ENCODE measurements around the gene PIK3C2G.

Gene PIK3C2G

DNA sequence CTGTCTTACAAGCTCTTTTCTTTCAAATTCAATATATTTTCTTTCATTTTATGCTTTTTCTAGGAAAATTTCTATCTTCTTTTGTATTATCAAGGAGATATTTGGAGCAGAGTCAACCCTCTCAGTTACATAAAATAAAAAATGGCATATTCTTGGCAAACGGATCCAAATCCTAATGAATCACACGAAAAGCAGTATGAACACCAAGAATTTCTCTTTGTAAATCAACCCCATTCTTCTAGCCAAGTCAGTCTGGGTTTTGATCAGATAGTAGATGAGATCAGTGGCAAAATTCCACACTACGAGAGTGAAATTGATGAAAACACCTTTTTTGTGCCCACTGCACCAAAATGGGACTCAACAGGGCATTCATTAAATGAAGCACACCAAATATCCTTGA is 20.6 kb downstream of the PIK3C2G start:
- no peak overlapping the region for H3K27ac ChIP-seq (ENCODE audit: low read length)
- no peak overlapping the region for H3K4me3 ChIP-seq (ENCODE audit: low read length)
- H3K9me3 ChIP-seq (ENCODE audit: insufficient read depth, low read depth, low read length) = no peaks in the 10 kb centered on the region
- H3K4me1 ChIP-seq (ENCODE audit: insufficient read depth, low read length) = peaks cover 13% of the 10 kb centered on the region
- H3K27me3 ChIP-seq (ENCODE audit: insufficient read depth, low read length) = no peaks in the 10 kb centered on the region
- no peak overlapping the region for H3K9ac ChIP-seq (ENCODE audit: low read depth, low read length)
- no peaks in the 10 kb centered on the region for H3K36me3 ChIP-seq (ENCODE audit: insufficient read depth, low read depth, low read length)

GRCh38 chr12:18283831-18284230 is 22.5 kb downstream of the PIK3C2G start:
- H3K4me3 ChIP-seq (ENCODE audit: low read length) = no peak overlapping the region
- no peaks in the 10 kb centered on the region for H3K9me3 ChIP-seq (ENCODE audit: insufficient read depth, low read depth, low read length)
- no peak overlapping the region for H3K27ac ChIP-seq (ENCODE audit: low read length)
- no peaks in the 10 kb centered on the region for H3K36me3 ChIP-seq (ENCODE audit: insufficient read depth, low read depth, low read length)
- H3K9ac ChIP-seq (ENCODE audit: low read depth, low read length) = no peak overlapping the region
- peaks cover 13% of the 10 kb centered on the region for H3K4me1 ChIP-seq (ENCODE audit: insufficient read depth, low read length)
- no peaks in the 10 kb centered on the region for H3K27me3 ChIP-seq (ENCODE audit: insufficient read depth, low read length)

- H3K4me3 ChIP-seq (ENCODE audit: low read length) = no peak overlapping the region
- no peaks in the 10 kb centered on the region for H3K9me3 ChIP-seq (ENCODE audit: insufficient read depth, low read depth, low read length)
- no peaks in the 10 kb centered on the region for H3K36me3 ChIP-seq (ENCODE audit: insufficient read depth, low read depth, low read length)
- no peak overlapping the region for H3K27ac ChIP-seq (ENCODE audit: low read length)
- peaks cover 13% of the 10 kb centered on the region for H3K4me1 ChIP-seq (ENCODE audit: insufficient read depth, low read length)
- H3K27me3 ChIP-seq (ENCODE audit: insufficient read depth, low read length) = no peaks in the 10 kb centered on the region
- H3K9ac ChIP-seq (ENCODE audit: low read depth, low read length) = no peak overlapping the region
Observed at GRCh38 chr12:18284386-18284785, 23.1 kb downstream of the PIK3C2G start.

GRCh38 chr12:18285161-18285560 is 23.8 kb downstream of the PIK3C2G start:
- H3K9me3 ChIP-seq (ENCODE audit: insufficient read depth, low read depth, low read length) = no peaks in the 10 kb centered on the region
- H3K27me3 ChIP-seq (ENCODE audit: insufficient read depth, low read length) = no peaks in the 10 kb centered on the region
- H3K4me3 ChIP-seq (ENCODE audit: low read length) = no peak overlapping the region
- no peak overlapping the region for H3K27ac ChIP-seq (ENCODE audit: low read length)
- no peaks in the 10 kb centered on the region for H3K36me3 ChIP-seq (ENCODE audit: insufficient read depth, low read depth, low read length)
- no peak overlapping the region for H3K9ac ChIP-seq (ENCODE audit: low read depth, low read length)
- H3K4me1 ChIP-seq (ENCODE audit: insufficient read depth, low read length) = peaks cover 13% of the 10 kb centered on the region

DNA sequence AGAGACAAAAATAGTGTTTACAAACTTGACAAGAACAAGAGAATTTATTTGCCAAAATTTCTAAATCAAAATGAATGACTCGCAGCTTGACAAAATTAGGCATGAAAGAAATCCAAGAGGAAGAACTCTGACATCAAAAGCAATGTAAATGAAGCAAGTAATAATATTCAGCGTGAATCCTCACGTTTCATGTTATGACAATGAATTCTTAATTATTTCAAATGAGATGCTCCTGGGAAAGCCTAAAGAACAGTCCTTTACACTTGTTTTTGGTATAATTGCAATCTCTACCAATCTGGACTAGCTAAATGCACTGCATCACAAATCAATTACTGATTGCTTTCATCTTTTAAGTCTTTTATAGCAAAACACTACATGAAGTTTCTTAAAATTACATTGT is 29.1 kb downstream of the PIK3C2G start:
- Histone ChIP-seq H3K4me1 (ENCODE audit: insufficient read depth, low read length) (0 out of 2 replicates have a peak, but pooled peaks cover 5% of the 10 kb centered on the region), H3K9ac (ENCODE audit: low read depth, low read length) (no peak overlapping the region), H3K36me3 (ENCODE audit: insufficient read depth, low read depth, low read length) (no peaks in the 10 kb centered on the region), H3K4me3 (ENCODE audit: low read length) (no peak overlapping the region), H3K9me3 (ENCODE audit: insufficient read depth, low read depth, low read length) (no peaks in the 10 kb centered on the region), H3K27me3 (ENCODE audit: insufficient read depth, low read length) (no peaks in the 10 kb centered on the region), H3K27ac (ENCODE audit: low read length) (no peak overlapping the region)

DNA sequence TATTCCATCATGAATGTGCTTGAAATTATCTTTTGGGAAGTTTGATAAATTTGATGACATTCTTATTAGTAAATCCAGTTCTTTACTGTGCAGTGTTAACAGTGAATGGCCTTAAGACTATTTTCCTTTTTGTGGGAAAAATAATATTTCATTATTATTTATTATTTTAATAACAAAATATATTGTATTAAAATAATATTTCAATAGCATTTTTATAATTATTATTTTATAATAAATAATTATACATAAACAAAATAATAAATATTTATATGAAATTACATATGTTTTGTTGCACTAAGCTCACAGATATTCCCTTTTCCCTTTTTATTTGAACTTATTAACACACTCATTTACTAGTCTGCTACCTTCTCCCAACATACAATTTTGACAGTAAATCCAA is 33.6 kb downstream of the PIK3C2G start:
- no peak overlapping the region for H3K4me3 ChIP-seq (ENCODE audit: low read length)
- no peak overlapping the region for H3K9ac ChIP-seq (ENCODE audit: low read depth, low read length)
- no peak overlapping the region for H3K27ac ChIP-seq (ENCODE audit: low read length)
- no peaks in the 10 kb centered on the region for H3K27me3 ChIP-seq (ENCODE audit: insufficient read depth, low read length)
- H3K9me3 ChIP-seq (ENCODE audit: insufficient read depth, low read depth, low read length) = no peaks in the 10 kb centered on the region
- peaks cover 36% of the 10 kb centered on the region for H3K4me1 ChIP-seq (ENCODE audit: insufficient read depth, low read length)
- no peaks in the 10 kb centered on the region for H3K36me3 ChIP-seq (ENCODE audit: insufficient read depth, low read depth, low read length)

DNA sequence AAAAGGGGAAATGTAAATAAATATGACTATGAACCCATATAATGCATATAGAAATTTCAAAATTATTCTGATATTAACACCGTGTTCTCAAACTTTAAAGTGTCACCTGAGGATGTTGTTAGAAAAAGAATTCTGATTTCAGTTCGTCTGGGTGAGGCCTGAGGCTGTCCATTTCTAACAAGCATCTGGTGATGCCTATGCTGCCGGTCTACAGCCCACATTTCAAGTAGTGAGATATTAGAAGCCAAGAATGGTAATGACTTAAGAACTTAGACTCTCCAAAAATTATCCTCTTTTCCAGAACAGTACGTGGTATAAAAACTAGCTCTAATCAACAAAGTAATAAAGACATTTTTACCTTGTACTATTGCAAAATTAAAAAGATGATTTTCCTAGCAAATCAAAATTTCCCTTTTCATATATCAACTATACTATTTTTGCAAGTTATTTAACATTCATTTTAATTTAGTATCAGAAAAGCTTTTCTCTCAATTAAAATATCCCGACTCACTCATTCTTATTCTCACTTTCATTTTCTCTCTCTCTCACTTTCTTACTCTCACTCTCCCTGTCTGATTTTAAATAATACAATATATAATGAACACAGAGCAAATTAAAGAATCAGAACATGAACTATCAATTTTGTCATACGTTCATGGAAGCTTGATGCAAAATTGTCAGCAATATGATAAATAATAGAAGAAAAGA is 35.0 kb downstream of the PIK3C2G start:
- no peak overlapping the region for H3K4me3 ChIP-seq (ENCODE audit: low read length)
- H3K9ac ChIP-seq (ENCODE audit: low read depth, low read length) = no peak overlapping the region
- H3K4me1 ChIP-seq (ENCODE audit: insufficient read depth, low read length) = peaks cover 36% of the 10 kb centered on the region
- no peaks in the 10 kb centered on the region for H3K36me3 ChIP-seq (ENCODE audit: insufficient read depth, low read depth, low read length)
- H3K27me3 ChIP-seq (ENCODE audit: insufficient read depth, low read length) = no peaks in the 10 kb centered on the region
- H3K27ac ChIP-seq (ENCODE audit: low read length) = no peak overlapping the region
- H3K9me3 ChIP-seq (ENCODE audit: insufficient read depth, low read depth, low read length) = no peaks in the 10 kb centered on the region

DNA sequence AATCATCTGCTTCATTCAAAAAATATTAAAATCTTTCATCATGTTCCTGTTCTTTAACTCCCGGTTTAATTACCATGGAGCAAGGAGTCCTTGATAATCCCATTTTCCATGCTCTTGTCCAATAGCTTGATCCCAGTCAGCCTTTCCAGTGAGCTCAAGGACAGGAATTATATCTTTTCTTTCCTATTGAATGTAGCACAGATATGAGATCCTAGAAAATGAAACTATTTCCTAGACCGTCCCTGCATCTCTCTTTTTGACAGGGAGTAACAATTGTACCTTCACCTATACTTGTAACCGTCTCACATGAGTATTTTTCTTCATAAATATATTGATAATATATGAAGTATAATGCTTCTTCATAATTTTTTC is 35.6 kb downstream of the PIK3C2G start:
- no peak overlapping the region for H3K9ac ChIP-seq (ENCODE audit: low read depth, low read length)
- no peak overlapping the region for H3K27ac ChIP-seq (ENCODE audit: low read length)
- no peaks in the 10 kb centered on the region for H3K27me3 ChIP-seq (ENCODE audit: insufficient read depth, low read length)
- no peaks in the 10 kb centered on the region; the same call in 1 of the 2 replicates for H3K9me3 ChIP-seq (ENCODE audit: insufficient read depth, low read depth, low read length)
- H3K4me1 ChIP-seq (ENCODE audit: insufficient read depth, low read length) = peaks cover 36% of the 10 kb centered on the region
- H3K36me3 ChIP-seq (ENCODE audit: insufficient read depth, low read depth, low read length) = no peaks in the 10 kb centered on the region
- no peak overlapping the region for H3K4me3 ChIP-seq (ENCODE audit: low read length)

DNA sequence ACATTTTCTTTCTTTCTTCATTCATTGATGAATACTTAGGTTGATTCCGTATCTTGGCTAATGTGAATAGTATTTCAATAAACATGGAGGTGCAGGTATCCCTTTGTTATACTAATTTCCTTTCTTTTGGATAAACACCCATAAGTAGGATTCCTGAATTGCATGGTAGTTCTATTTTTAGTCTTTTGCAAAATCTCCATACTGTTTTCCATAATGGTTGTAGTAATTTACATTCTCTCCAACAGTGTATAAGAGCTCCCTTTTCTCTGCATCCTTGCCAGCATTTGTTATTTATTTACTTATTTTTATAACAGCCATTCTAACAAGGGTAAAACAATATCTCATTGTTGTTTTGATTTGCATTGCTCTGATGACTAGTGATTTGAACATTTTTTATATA is 36.6 kb downstream of the PIK3C2G start:
- Histone ChIP-seq H3K4me3 (ENCODE audit: low read length) (peak overlapping the region; percentile 4; the same call in 1 of the 2 replicates), H3K36me3 (ENCODE audit: insufficient read depth, low read depth, low read length) (no peaks in the 10 kb centered on the region), H3K27me3 (ENCODE audit: insufficient read depth, low read length) (no peaks in the 10 kb centered on the region), H3K9ac (ENCODE audit: low read depth, low read length) (no peak overlapping the region), H3K27ac (ENCODE audit: low read length) (no peak overlapping the region), H3K4me1 (ENCODE audit: insufficient read depth, low read length) (peaks cover 36% of the 10 kb centered on the region), H3K9me3 (ENCODE audit: insufficient read depth, low read depth, low read length) (no peaks in the 10 kb centered on the region; the same call in 1 of the 2 replicates)

DNA sequence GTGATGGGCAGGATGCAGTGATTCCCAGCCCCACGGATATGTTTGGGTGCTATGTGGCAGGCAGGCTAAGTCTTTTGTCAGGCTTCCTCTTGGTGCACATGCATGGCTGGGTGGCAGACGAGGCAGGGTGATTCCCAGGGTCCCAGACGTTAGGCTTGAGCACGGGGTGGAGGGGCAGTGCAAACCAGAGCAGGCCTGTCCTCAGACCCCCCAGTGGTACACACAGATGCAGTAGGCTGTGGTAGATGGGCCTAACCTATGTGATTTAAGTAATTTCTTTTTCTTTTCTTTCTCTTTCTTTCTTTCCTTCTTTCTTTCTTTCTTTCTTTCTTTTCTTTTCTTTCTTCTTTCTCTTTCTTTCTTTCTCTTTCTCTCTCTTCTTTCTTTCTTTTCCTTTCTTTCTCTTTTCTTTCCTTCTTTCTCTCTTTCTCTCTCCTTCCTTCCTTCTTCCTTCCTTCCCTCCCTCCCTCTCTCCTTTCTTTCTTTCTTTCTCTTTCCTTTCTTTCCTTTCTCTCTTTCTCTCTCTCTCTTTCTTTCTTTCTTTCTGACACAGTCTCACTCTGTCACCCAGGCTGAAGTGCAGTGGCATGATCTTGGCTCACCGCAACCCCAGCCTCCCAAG is 41.6 kb downstream of the PIK3C2G start:
- Histone ChIP-seq H3K4me3 (ENCODE audit: low read length) (no peak overlapping the region), H3K4me1 (ENCODE audit: insufficient read depth, low read length) (peaks cover 19% of the 10 kb centered on the region)

DNA sequence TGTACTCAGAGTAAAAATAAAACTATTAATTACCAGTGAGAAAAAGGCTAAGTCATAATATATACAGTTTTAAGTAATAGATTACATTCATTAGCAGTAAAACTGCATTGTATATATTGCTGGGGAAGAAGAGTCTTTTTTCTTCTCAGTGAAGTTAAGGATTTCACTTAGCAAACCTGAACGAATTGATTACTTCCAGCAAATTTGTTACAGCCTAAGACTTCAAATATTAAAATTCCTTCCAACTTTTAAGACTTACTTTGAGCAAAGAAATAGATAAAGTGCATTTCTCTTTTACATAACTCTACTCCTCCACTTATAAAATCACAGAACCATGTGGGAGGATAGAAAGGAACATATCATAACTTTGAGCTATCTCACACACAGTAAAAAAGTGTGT is 43.3 kb downstream of the PIK3C2G start:
- peaks cover 3% of the 10 kb centered on the region for H3K4me1 ChIP-seq (ENCODE audit: insufficient read depth, low read length)
- no peak overlapping the region for H3K27ac ChIP-seq (ENCODE audit: low read length)
- H3K4me3 ChIP-seq (ENCODE audit: low read length) = no peak overlapping the region
- H3K36me3 ChIP-seq (ENCODE audit: insufficient read depth, low read depth, low read length) = no peaks in the 10 kb centered on the region
- H3K9ac ChIP-seq (ENCODE audit: low read depth, low read length) = no peak overlapping the region
- no peaks in the 10 kb centered on the region; the same call in 1 of the 2 replicates for H3K9me3 ChIP-seq (ENCODE audit: insufficient read depth, low read depth, low read length)
- no peaks in the 10 kb centered on the region for H3K27me3 ChIP-seq (ENCODE audit: insufficient read depth, low read length)

More for the DNA sequence above, 41.6 kb downstream of the PIK3C2G start:
- no peak overlapping the region for H3K27ac ChIP-seq (ENCODE audit: low read length)
- no peak overlapping the region for H3K9ac ChIP-seq (ENCODE audit: low read depth, low read length)
- no peaks in the 10 kb centered on the region for H3K36me3 ChIP-seq (ENCODE audit: insufficient read depth, low read depth, low read length)
- H3K27me3 ChIP-seq (ENCODE audit: insufficient read depth, low read length) = no peaks in the 10 kb centered on the region
- no peaks in the 10 kb centered on the region; the same call in 1 of the 2 replicates for H3K9me3 ChIP-seq (ENCODE audit: insufficient read depth, low read depth, low read length)

- Histone ChIP-seq H3K9ac (ENCODE audit: low read depth, low read length) (no peak overlapping the region), H3K27ac (ENCODE audit: low read length) (no peak overlapping the region), H3K9me3 (ENCODE audit: insufficient read depth, low read depth, low read length) (no peaks in the 10 kb centered on the region; the same call in 1 of the 2 replicates), H3K36me3 (ENCODE audit: insufficient read depth, low read depth, low read length) (no peaks in the 10 kb centered on the region), H3K27me3 (ENCODE audit: insufficient read depth, low read length) (no peaks in the 10 kb centered on the region), H3K4me1 (ENCODE audit: insufficient read depth, low read length) (no peaks in the 10 kb centered on the region), H3K4me3 (ENCODE audit: low read length) (no peak overlapping the region)
Observed at GRCh38 chr12:18306311-18306710, 45.0 kb downstream of the PIK3C2G start.

Data from iPS-20b (cell line).